ENCODE measurements around the gene SEMA3C. TPM values are rescaled to one million over a fixed set of nuclear protein-coding genes. Genes with fewer than 3 reads are reported as not detected.

Gene SEMA3C
- total RNA-seq, 1 donor from 2014 or later = 0.26 TPM

- no peaks in the 10 kb centered on the region for H3K9me3 Mint-ChIP-seq (ENCODE audit: unreplicated experiment)
- no peaks in the 10 kb centered on the region for H3K4me1 Mint-ChIP-seq (ENCODE audit: unreplicated experiment)
- no peak for DNase-seq (ENCODE audit: low spot score)
- no peak overlapping the region for H3K27ac Mint-ChIP-seq (ENCODE audit: unreplicated experiment)
- no peak for TF ChIP-seq CTCF (IDR thresholded peaks at IDR 0.05; ENCODE audit: unreplicated experiment)
- H3K27me3 Mint-ChIP-seq (ENCODE audit: unreplicated experiment) = no peaks in the 10 kb centered on the region
- no peak overlapping the region for H3K4me3 Mint-ChIP-seq (ENCODE audit: unreplicated experiment)
- H3K36me3 Mint-ChIP-seq (ENCODE audit: low read depth, unreplicated experiment) = no peaks in the 10 kb centered on the region
These were observed 137.7 kb downstream of the SEMA3C start for GRCh38 chr7:80781146-80781545.

- no peak for TF ChIP-seq CTCF (IDR thresholded peaks at IDR 0.05; ENCODE audit: unreplicated experiment)
- no peak for DNase-seq (ENCODE audit: low spot score)
- H3K27me3 Mint-ChIP-seq (ENCODE audit: unreplicated experiment) = no peaks in the 10 kb centered on the region
- no peaks in the 10 kb centered on the region for H3K9me3 Mint-ChIP-seq (ENCODE audit: unreplicated experiment)
- H3K4me1 Mint-ChIP-seq (ENCODE audit: unreplicated experiment) = no peaks in the 10 kb centered on the region
- no peaks in the 10 kb centered on the region for H3K36me3 Mint-ChIP-seq (ENCODE audit: low read depth, unreplicated experiment)
- no peak overlapping the region for H3K4me3 Mint-ChIP-seq (ENCODE audit: unreplicated experiment)
- H3K27ac Mint-ChIP-seq (ENCODE audit: unreplicated experiment) = no peak overlapping the region
These were observed 139.4 kb downstream of the SEMA3C start for GRCh38 chr7:80779456-80779855.

- Mint-ChIP-seq H3K36me3 (ENCODE audit: low read depth, unreplicated experiment) (no peaks in the 10 kb centered on the region), H3K4me1 (ENCODE audit: unreplicated experiment) (no peaks in the 10 kb centered on the region), H3K9me3 (ENCODE audit: unreplicated experiment) (no peaks in the 10 kb centered on the region), H3K4me3 (ENCODE audit: unreplicated experiment) (no peak overlapping the region), H3K27ac (ENCODE audit: unreplicated experiment) (no peak overlapping the region), H3K27me3 (ENCODE audit: unreplicated experiment) (no peaks in the 10 kb centered on the region)
- no peak for TF ChIP-seq CTCF (IDR thresholded peaks at IDR 0.05; ENCODE audit: unreplicated experiment)
- no peak for DNase-seq (ENCODE audit: low spot score)
These were observed 143.0 kb downstream of the SEMA3C start for GRCh38 chr7:80775897-80776296.

- Mint-ChIP-seq H3K36me3 (ENCODE audit: low read depth, unreplicated experiment) (no peaks in the 10 kb centered on the region), H3K27me3 (ENCODE audit: unreplicated experiment) (no peaks in the 10 kb centered on the region), H3K4me3 (ENCODE audit: unreplicated experiment) (no peak overlapping the region), H3K27ac (ENCODE audit: unreplicated experiment) (no peak overlapping the region), H3K9me3 (ENCODE audit: unreplicated experiment) (no peaks in the 10 kb centered on the region), H3K4me1 (ENCODE audit: unreplicated experiment) (no peaks in the 10 kb centered on the region)
- no peak for TF ChIP-seq CTCF (IDR thresholded peaks at IDR 0.05; ENCODE audit: unreplicated experiment)
- DNase-seq (ENCODE audit: low spot score) = no peak
These were observed 143.4 kb downstream of the SEMA3C start for GRCh38 chr7:80775482-80775881.

- Mint-ChIP-seq H3K27me3 (ENCODE audit: unreplicated experiment) (no peaks in the 10 kb centered on the region), H3K9me3 (ENCODE audit: unreplicated experiment) (no peaks in the 10 kb centered on the region), H3K36me3 (ENCODE audit: low read depth, unreplicated experiment) (no peaks in the 10 kb centered on the region), H3K4me1 (ENCODE audit: unreplicated experiment) (no peaks in the 10 kb centered on the region), H3K27ac (ENCODE audit: unreplicated experiment) (no peak overlapping the region), H3K4me3 (ENCODE audit: unreplicated experiment) (no peak overlapping the region)
- no peak for DNase-seq (ENCODE audit: low spot score)
- no peak for TF ChIP-seq CTCF (IDR thresholded peaks at IDR 0.05; ENCODE audit: unreplicated experiment)
These were observed 144.0 kb downstream of the SEMA3C start for GRCh38 chr7:80774843-80775242.
